Measurements from ENCODE around the gene SLC34A2.

- TF ChIP-seq TCF12 (IDR thresholded peaks at IDR 0.05; ENCODE audit: low read depth) (no peak), MAX (IDR thresholded peaks at IDR 0.05) (no peak), FOXM1 (IDR thresholded peaks at IDR 0.05; ENCODE audit: borderline replicate concordance, low read depth) (no peak), EP300 (IDR thresholded peaks at IDR 0.05; ENCODE audit: borderline replicate concordance) (no peak), CEBPB (IDR thresholded peaks at IDR 0.05) (no peak), YY1 (IDR thresholded peaks at IDR 0.05; ENCODE audit: low read depth) (no peak), REST (IDR thresholded peaks at IDR 0.05; ENCODE audit: low read depth) (no peak), RAD21 (IDR thresholded peaks at IDR 0.05; ENCODE audit: low read depth) (no peak), CREB1 (IDR thresholded peaks at IDR 0.05; ENCODE audit: low read depth) (no peak), TEAD4 (IDR thresholded peaks at IDR 0.05) (no peak), TAF1 (IDR thresholded peaks at IDR 0.05; ENCODE audit: low read depth) (no peak)
Observed at GRCh38 chr4:25700661-25701060, 45.0 kb downstream of the SLC34A2 start.

All from Ishikawa (cell line).